BJ (cell line): ENCODE results near the gene KLHL34. TPM values are rescaled to one million over a fixed set of nuclear protein-coding genes. Genes with fewer than 3 reads are reported as not detected.

Source experiments
- CTCF ChIA-PET: fragments of 350-600 bp; formaldehyde crosslinking; extraction: SDS; loops from one replicate; lab custom pipeline; 2021; ENCODE audit warnings: antibody characterized with exemption, inconsistent platforms; lab: Yijun Ruan, JAX
- POLR2A ChIA-PET: fragments of 300-600 bp; sonication (Branson Sonifier 250); formaldehyde crosslinking; extraction: SDS; loops from one replicate; lab custom pipeline; 2021; ENCODE audit warnings: antibody characterized with exemption; lab: Charles Lee
- DNase-seq: peaks from one replicate; pipeline ENCODE4 v3.0.0-alpha.2; 2011; ENCODE audit warnings: low read depth
- H3K27me3 ChIP-seq: 2 replicates; pipeline ENCODE4 v1.6.0; 2011; ENCODE audit warnings: low read length; ENCODE audit not compliant: control insufficient read depth, insufficient read depth
- H3K36me3 ChIP-seq: 2 replicates; pipeline ENCODE4 v1.5.1; 2011; ENCODE audit warnings: low read length; ENCODE audit not compliant: control insufficient read depth, insufficient read depth
- H3K4me3 ChIP-seq: 2 replicates; pipeline ENCODE4 v1.5.1; 2011; ENCODE audit warnings: low read depth, mild to moderate bottlenecking, control low read depth, low read length
- polyA plus RNA-seq: library from polyadenylated mRNA; depleted of rRNA; stranded (reverse); fragments of >200 nt; gene quantifications from 2 replicates; pipeline ENCODE4 v1.2.3, GENCODE V29; 2011
- TF ChIP-seq, protein P1 (sequence below): IDR thresholded peaks from 2 replicates; pipeline ENCODE4 v1.5.1; 2011; ENCODE audit warnings: low read depth, mild to moderate bottlenecking, control low read depth, inconsistent platforms, low read length, moderate library complexity; ENCODE audit not compliant: insufficient read depth

The KLHL34 gene
- polyA plus RNA-seq, 1 experiment: not detected

DNA sequence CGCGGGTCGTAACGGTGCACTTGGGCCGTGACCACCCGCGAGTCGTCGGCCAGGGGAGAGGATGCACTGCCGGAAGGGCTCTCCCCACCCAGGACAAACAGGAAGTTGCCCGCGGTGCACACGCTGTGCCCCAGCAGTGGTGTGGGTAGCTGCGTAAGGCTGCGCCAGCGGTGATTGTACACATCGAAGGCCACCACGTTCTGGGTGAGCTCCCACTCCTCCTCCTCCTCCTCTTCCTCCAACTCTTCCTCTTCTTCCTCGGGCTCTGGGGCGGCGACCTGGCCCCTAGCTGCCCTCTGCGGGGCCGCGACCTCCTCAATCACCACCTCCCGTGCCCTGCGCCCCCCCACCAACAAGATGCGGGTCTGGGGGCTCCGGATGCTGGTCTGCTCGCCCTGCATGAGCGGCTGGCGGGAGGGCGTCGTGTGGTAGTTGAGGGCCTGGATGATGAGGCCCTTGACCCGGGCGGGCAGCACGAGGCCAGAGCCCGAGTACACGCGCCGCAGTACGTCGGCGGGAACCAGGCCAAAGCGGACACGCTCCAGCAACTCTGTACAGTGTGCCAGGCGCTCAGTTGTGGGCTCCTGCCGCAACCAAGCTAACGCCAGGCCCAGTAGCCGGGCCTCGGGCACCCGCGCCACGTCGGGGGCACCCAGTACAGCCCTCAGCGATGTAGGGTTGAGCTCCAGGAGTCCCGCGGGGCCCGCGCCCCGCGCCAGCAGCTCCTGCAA, 1.4 kb downstream of the KLHL34 start:
- Histone ChIP-seq H3K27me3 (no peaks in the 10 kb centered on the region), H3K36me3 (no peaks in the 10 kb centered on the region), H3K4me3 (no peak overlapping the region)
- TF ChIP-seq, protein P1, sequence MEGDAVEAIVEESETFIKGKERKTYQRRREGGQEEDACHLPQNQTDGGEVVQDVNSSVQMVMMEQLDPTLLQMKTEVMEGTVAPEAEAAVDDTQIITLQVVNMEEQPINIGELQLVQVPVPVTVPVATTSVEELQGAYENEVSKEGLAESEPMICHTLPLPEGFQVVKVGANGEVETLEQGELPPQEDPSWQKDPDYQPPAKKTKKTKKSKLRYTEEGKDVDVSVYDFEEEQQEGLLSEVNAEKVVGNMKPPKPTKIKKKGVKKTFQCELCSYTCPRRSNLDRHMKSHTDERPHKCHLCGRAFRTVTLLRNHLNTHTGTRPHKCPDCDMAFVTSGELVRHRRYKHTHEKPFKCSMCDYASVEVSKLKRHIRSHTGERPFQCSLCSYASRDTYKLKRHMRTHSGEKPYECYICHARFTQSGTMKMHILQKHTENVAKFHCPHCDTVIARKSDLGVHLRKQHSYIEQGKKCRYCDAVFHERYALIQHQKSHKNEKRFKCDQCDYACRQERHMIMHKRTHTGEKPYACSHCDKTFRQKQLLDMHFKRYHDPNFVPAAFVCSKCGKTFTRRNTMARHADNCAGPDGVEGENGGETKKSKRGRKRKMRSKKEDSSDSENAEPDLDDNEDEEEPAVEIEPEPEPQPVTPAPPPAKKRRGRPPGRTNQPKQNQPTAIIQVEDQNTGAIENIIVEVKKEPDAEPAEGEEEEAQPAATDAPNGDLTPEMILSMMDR: no peak
- ChIA-PET POLR2A (no interaction called here), CTCF (no interaction called here)
- DNase-seq: no peak

DNA sequence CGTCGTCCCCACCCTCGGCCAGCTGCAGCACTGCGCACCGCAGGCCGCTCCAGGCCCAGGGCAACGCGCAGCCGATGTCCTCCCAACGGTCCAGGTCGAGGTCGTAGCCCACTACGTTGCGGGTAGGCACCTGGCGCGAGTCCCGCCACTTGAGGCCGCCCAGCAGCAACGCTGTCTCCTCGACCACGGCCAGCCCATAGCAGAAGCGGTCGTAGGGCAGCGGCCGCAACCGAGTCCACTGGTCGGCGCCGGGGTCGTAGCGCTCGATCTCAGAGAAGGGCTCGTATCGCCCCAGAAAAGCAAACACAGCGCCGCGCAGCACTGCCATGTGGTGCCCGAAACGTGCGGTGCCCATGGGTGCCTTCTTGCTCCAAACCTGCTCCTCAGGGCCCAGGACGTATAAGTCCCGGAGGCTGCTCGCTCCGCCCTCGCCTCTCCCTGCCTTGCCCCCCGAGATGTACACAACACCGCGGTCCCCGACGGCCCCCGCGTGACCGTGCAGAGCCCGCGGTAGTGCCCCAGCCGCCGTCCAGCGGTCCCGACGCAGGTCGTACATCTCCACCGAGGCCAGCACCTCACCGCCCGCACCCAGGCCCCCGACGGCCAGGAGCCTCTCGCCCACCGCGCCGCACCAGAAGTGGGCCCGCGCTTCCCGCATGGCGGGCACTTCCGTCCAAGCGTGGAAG, 2.1 kb downstream of the KLHL34 start:
- Histone ChIP-seq H3K36me3 (no peaks in the 10 kb centered on the region), H3K27me3 (no peaks in the 10 kb centered on the region), H3K4me3 (no peak overlapping the region)
- TF ChIP-seq, protein P1: no peak
- POLR2A ChIA-PET: no interaction called here
- DNase-seq: no peak
- CTCF ChIA-PET: no interaction called here

DNA sequence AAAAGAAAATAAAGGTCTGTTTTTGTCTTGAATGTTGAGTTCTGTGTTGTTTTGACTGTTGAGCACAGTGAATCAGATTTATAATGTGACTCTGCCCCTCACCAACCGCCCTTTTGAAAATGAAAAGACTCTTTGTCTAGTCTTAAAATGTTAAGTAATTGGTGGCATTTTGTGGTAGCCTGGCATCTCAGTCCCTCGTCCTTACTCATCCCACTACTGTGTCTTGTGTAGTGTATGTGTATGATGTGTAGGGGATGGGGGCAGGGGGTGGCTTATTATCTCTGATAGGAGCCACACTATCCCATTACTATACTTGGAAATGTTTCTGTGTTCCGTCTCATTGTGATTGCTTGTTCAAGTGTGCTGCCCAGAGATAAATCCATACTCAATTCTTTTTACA, 12.2 kb downstream of the KLHL34 start:
- CTCF ChIA-PET: no interaction called here
- DNase-seq: no peak

DNA sequence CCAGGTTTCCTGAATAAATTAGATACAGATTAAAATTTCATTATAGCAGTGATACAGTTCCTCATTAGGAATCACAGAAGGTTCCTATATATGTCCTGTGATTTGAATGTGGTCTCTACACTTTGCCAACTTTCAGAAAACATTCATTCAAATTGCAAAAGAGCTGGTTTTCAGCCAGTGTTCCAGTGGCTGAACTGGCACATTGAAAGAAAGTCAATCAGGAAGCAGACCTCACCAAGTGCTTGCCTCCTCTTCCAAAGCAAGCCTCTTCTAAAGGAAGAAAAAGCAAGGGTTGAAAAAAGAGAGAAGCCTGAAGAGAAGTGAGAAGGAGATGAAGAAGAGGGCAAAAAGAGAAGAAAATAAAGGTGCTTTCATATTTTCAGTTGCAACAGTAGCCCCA, 12.7 kb downstream of the KLHL34 start:
- Histone ChIP-seq H3K27me3 (no peaks in the 10 kb centered on the region), H3K36me3 (no peaks in the 10 kb centered on the region), H3K4me3 (no peak overlapping the region)
- DNase-seq: no peak
- CTCF ChIA-PET: no interaction called here
- TF ChIP-seq, protein P1: no peak
- POLR2A ChIA-PET: no interaction called here

More for the DNA sequence above, 12.2 kb downstream of the KLHL34 start:
- Histone ChIP-seq H3K27me3 (no peaks in the 10 kb centered on the region), H3K4me3 (no peak overlapping the region), H3K36me3 (no peaks in the 10 kb centered on the region)
- POLR2A ChIA-PET: no interaction called here
- TF ChIP-seq, protein P1: no peak

DNA sequence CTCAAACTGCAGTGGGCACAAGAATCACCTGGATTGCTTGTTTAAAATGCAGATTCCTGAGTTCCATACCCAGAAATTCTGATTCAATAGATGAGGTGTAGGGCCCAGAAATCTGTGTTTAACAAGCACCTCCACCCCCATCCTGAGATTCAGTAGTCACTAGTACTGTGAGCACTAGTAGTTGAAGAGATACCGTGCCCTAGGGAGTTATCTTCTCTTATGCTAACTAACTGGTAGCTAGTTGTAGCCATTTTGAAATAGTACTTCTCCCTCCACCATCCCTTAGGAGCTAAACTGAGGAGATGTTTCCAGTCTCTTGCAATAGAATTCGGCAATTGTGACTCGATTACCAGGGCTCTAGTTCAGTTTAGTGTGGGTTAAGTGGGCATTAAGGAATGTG, 18.4 kb downstream of the KLHL34 start:
- ChIA-PET CTCF (no interaction called here), POLR2A (no interaction called here)
- no peak overlapping the region for H3K4me3 ChIP-seq
- no peaks in the 10 kb centered on the region for H3K27me3 ChIP-seq
- no peaks in the 10 kb centered on the region for H3K36me3 ChIP-seq
- TF ChIP-seq, protein P1: no peak
- no peak for DNase-seq
